GM12864 (cell line): ENCODE results near the gene NMT2.

Experiments
- DNase-seq: peaks from one replicate; pipeline ENCODE4 v3.0.0-alpha.2; 2011; ENCODE audit warnings: low read depth
- H3K4me3 ChIP-seq: 2 replicates; pipeline ENCODE4 v1.5.1; 2011; ENCODE audit warnings: mild to moderate bottlenecking, low read depth, low read length, control low read depth
- TF ChIP-seq, protein P1 (sequence below): IDR thresholded peaks from 2 replicates; pipeline ENCODE4 v1.5.1; 2011; ENCODE audit warnings: low read depth, mild to moderate bottlenecking, moderate library complexity, low read length, control low read depth, inconsistent platforms; ENCODE audit errors: missing control alignments

The NMT2 gene

GRCh38 chr10:15097011-15097812 lies 71.3 kb downstream of the NMT2 start, which contains the start of gene RPP38:
Gene RPP38 (plus strand): TSS chr10:15097355. CDS start chr10:15103315, 5,960 bp downstream.
- peak within 1 kb of the TSS; percentile 97 for H3K4me3 ChIP-seq
- TF ChIP-seq, protein P1, sequence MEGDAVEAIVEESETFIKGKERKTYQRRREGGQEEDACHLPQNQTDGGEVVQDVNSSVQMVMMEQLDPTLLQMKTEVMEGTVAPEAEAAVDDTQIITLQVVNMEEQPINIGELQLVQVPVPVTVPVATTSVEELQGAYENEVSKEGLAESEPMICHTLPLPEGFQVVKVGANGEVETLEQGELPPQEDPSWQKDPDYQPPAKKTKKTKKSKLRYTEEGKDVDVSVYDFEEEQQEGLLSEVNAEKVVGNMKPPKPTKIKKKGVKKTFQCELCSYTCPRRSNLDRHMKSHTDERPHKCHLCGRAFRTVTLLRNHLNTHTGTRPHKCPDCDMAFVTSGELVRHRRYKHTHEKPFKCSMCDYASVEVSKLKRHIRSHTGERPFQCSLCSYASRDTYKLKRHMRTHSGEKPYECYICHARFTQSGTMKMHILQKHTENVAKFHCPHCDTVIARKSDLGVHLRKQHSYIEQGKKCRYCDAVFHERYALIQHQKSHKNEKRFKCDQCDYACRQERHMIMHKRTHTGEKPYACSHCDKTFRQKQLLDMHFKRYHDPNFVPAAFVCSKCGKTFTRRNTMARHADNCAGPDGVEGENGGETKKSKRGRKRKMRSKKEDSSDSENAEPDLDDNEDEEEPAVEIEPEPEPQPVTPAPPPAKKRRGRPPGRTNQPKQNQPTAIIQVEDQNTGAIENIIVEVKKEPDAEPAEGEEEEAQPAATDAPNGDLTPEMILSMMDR, result no peak
- peak; percentile 85 for DNase-seq

GRCh38 chr10:15096661-15097010 lies 71.9 kb downstream of the NMT2 start:
- DNase-seq, result no peak
- TF ChIP-seq, protein P1, result no peak
- peak overlapping the region; percentile 97 for H3K4me3 ChIP-seq

- H3K4me3 ChIP-seq, result no peak overlapping the region
- DNase-seq, result no peak
- TF ChIP-seq, protein P1, result no peak
These were observed 75.6 kb downstream of the NMT2 start for GRCh38 chr10:15092855-15093408.

DNA sequence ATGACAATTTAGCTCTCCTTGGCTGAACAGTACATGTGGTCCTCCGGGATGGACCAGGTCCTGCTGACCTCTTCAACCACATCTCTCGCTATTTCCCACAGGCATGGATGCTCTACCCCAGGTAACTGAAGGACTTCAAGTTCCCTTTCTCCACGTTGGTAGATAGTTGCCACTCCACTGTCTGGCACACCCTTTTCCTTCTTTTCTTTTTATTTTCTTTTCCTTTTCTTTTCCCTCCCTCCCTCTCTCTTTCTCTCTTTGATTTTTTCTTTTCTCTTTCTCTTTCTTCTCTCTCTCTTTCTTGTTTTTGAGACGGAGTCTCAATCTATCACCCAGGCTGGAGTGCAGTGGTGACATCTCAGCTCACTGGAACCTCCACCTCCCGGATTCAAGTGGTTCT lies 77.1 kb downstream of the NMT2 start:
- TF ChIP-seq, protein P1, result no peak
- DNase-seq, result no peak
- no peak overlapping the region for H3K4me3 ChIP-seq

GRCh38 chr10:15088428-15089261 lies 79.8 kb downstream of the NMT2 start, which contains the start of gene ACBD7:
Gene ACBD7 (minus strand): TSS chr10:15088776. CDS start chr10:15088728, 48 bp downstream.
- TF ChIP-seq, protein P1, result peak; percentile 44
- peak within 1 kb of the TSS; percentile 65 for H3K4me3 ChIP-seq
- no peak for DNase-seq

- DNase-seq, result no peak
- H3K4me3 ChIP-seq, result no peak overlapping the region; the same call in 1 of the 2 replicates
These were observed 84.0 kb downstream of the NMT2 start for GRCh38 chr10:15084502-15084922.

More at GRCh38 chr10:15084502-15084922, 84.0 kb downstream of the NMT2 start:
- TF ChIP-seq, protein P1, result no peak
